HG03108 (cell line): ENCODE data around the gene SFMBT2.
"Not testable (repeated sequence)": the region's sequence is repeated elsewhere in the genome, so short reads cannot be mapped to it uniquely, and the experiment has no call there.

ENCODE experiments used
- ATAC-seq: cut with Tn5 transposase; IDR thresholded peaks from one replicate; pipeline ENCODE4 v1.9.1; 2021; ENCODE audit warnings: moderate library complexity; ENCODE audit not compliant: unreplicated experiment

SFMBT2 gene

GRCh38 chr10:7239312-7239985 is 171.4 kb downstream of the SFMBT2 start:
- no peak for ATAC-seq

GRCh38 chr10:7235376-7235775 is 175.5 kb downstream of the SFMBT2 start:
- no peak for ATAC-seq

- ATAC-seq, result no peak
Observed at GRCh38 chr10:7234109-7234508, 176.7 kb downstream of the SFMBT2 start.

GRCh38 chr10:7233259-7233991 is 177.4 kb downstream of the SFMBT2 start:
- ATAC-seq, result no peak

- no peak for ATAC-seq
Observed at GRCh38 chr10:7231509-7232414, 179.1 kb downstream of the SFMBT2 start.

- ATAC-seq, result no peak
Observed at GRCh38 chr10:7230951-7231350, 179.9 kb downstream of the SFMBT2 start.

GRCh38 chr10:7230036-7230435 is 180.8 kb downstream of the SFMBT2 start:
- ATAC-seq, result no peak

- no peak for ATAC-seq
Observed at GRCh38 chr10:7225133-7225532, 185.7 kb downstream of the SFMBT2 start.

- ATAC-seq, result no peak
Observed at GRCh38 chr10:7218968-7219367, 191.9 kb downstream of the SFMBT2 start.

- ATAC-seq, result not testable (repeated sequence)
Observed at GRCh38 chr10:7212696-7213095, 198.1 kb downstream of the SFMBT2 start.

GRCh38 chr10:7211857-7212577 is 198.8 kb downstream of the SFMBT2 start:
- no peak for ATAC-seq

- no peak for ATAC-seq
Observed at GRCh38 chr10:7210516-7210915, 200.3 kb downstream of the SFMBT2 start.

GRCh38 chr10:7209458-7209857 is 201.4 kb downstream of the SFMBT2 start:
- ATAC-seq, result no peak

GRCh38 chr10:7206412-7207100 is 204.3 kb downstream of the SFMBT2 start:
- no peak for ATAC-seq

GRCh38 chr10:7205656-7206055 is 205.2 kb downstream of the SFMBT2 start:
- no peak for ATAC-seq

- no peak for ATAC-seq
Observed at GRCh38 chr10:7202793-7203355, 208.0 kb downstream of the SFMBT2 start.

GRCh38 chr10:7199152-7199760 is 211.6 kb downstream of the SFMBT2 start:
- ATAC-seq, result no peak

- ATAC-seq, result no peak
Observed at GRCh38 chr10:7196284-7196683, 214.6 kb downstream of the SFMBT2 start.

- ATAC-seq, result no peak
Observed at GRCh38 chr10:7195118-7195517, 215.7 kb downstream of the SFMBT2 start.

GRCh38 chr10:7194571-7194970 is 216.3 kb downstream of the SFMBT2 start:
- no peak for ATAC-seq
